Measurements from ENCODE around the gene MMP15. TPM values are rescaled to one million over a fixed set of nuclear protein-coding genes. Genes with fewer than 3 reads are reported as not detected.
"Not testable (repeated sequence)": the region's sequence is repeated elsewhere in the genome, so short reads cannot be mapped to it uniquely, and the experiment has no call there.

The MMP15 gene
- total RNA-seq, 2 experiments from 2014 or later: 0.12 to 0.25 TPM

GRCh38 chr16:58086381-58087208 is 61.0 kb downstream of the MMP15 start:
- Mint-ChIP-seq H3K36me3 (no peaks in the 10 kb centered on the region), H3K27ac (no peak overlapping the region), H3K27me3 (no peaks in the 10 kb centered on the region), H3K4me1 (no peaks in the 10 kb centered on the region), H3K9me3 (no peaks in the 10 kb centered on the region), H3K4me3 (no peak overlapping the region)
- DNase-seq: no peak

- Mint-ChIP-seq H3K36me3 (no peaks in the 10 kb centered on the region), H3K4me1 (no peaks in the 10 kb centered on the region), H3K9me3 (no peaks in the 10 kb centered on the region), H3K4me3 (no peak overlapping the region), H3K27me3 (no peaks in the 10 kb centered on the region), H3K27ac (no peak overlapping the region)
- no peak for DNase-seq
Observed at GRCh38 chr16:58087209-58087913, 61.8 kb downstream of the MMP15 start.

GRCh38 chr16:58088091-58088490 is 62.5 kb downstream of the MMP15 start:
- no peak for DNase-seq
- H3K9me3 Mint-ChIP-seq: no peaks in the 10 kb centered on the region
- no peaks in the 10 kb centered on the region for H3K36me3 Mint-ChIP-seq
- H3K4me1 Mint-ChIP-seq: no peaks in the 10 kb centered on the region
- no peak overlapping the region for H3K4me3 Mint-ChIP-seq
- no peak overlapping the region for H3K27ac Mint-ChIP-seq
- H3K27me3 Mint-ChIP-seq: no peaks in the 10 kb centered on the region

GRCh38 chr16:58090396-58090795 is 64.8 kb downstream of the MMP15 start:
- H3K9me3 Mint-ChIP-seq, H3K36me3 Mint-ChIP-seq, DNase-seq, H3K4me1 Mint-ChIP-seq, H3K4me3 Mint-ChIP-seq, H3K27ac Mint-ChIP-seq, H3K27me3 Mint-ChIP-seq: not testable (repeated sequence)

GRCh38 chr16:58094026-58094425 is 68.5 kb downstream of the MMP15 start:
- no peaks in the 10 kb centered on the region for H3K27me3 Mint-ChIP-seq
- no peaks in the 10 kb centered on the region for H3K36me3 Mint-ChIP-seq
- no peaks in the 10 kb centered on the region for H3K9me3 Mint-ChIP-seq
- no peak overlapping the region for H3K4me3 Mint-ChIP-seq
- H3K27ac Mint-ChIP-seq: no peak overlapping the region
- DNase-seq: no peak
- H3K4me1 Mint-ChIP-seq: no peaks in the 10 kb centered on the region

- H3K36me3 Mint-ChIP-seq: no peaks in the 10 kb centered on the region
- no peaks in the 10 kb centered on the region for H3K9me3 Mint-ChIP-seq
- DNase-seq: no peak
- no peak overlapping the region for H3K27ac Mint-ChIP-seq
- no peak overlapping the region for H3K4me3 Mint-ChIP-seq
- no peaks in the 10 kb centered on the region for H3K27me3 Mint-ChIP-seq
- no peaks in the 10 kb centered on the region for H3K4me1 Mint-ChIP-seq
Observed at GRCh38 chr16:58094791-58095574, 69.4 kb downstream of the MMP15 start.

- H3K27ac Mint-ChIP-seq, H3K27me3 Mint-ChIP-seq, H3K36me3 Mint-ChIP-seq, H3K9me3 Mint-ChIP-seq, DNase-seq, H3K4me3 Mint-ChIP-seq, H3K4me1 Mint-ChIP-seq: not testable (repeated sequence)
Observed at GRCh38 chr16:58095575-58095960, 70.0 kb downstream of the MMP15 start.

GRCh38 chr16:58096249-58096648 is 70.7 kb downstream of the MMP15 start:
- DNase-seq: no peak
- Mint-ChIP-seq H3K36me3 (no peaks in the 10 kb centered on the region), H3K4me3 (no peak overlapping the region), H3K4me1 (peaks cover 2% of the 10 kb centered on the region), H3K27ac (no peak overlapping the region), H3K9me3 (no peaks in the 10 kb centered on the region), H3K27me3 (no peaks in the 10 kb centered on the region)

Other genes with a start within 250 kb of the MMP15 start
- 1 to 10 TPM; 1.2 to 1.3 TPM for gene KIFC3, start 223.3 kb upstream of the MMP15 start, total RNA-seq
- gene CNGB1, start 54.6 kb upstream of the MMP15 start, total RNA-seq: not detected
- 1 to 10 TPM; 6.8 to 7.2 TPM for gene ZNF319, start 25.1 kb upstream of the MMP15 start, total RNA-seq
- 10 to 100 TPM; 52.6 to 54.2 TPM for gene USB1, start 24.3 kb upstream of the MMP15 start, total RNA-seq
- gene CFAP20, start 103.6 kb downstream of the MMP15 start, total RNA-seq: 10 to 100 TPM; 57.6 to 59.3 TPM
- gene CSNK2A2, start 172.4 kb downstream of the MMP15 start, total RNA-seq: 100 to 1,000 TPM; 113 to 114 TPM

All from activated naive CD8-positive, alpha-beta T cell treated with anti-CD3 and anti-CD28 coated beads for 36 hours (primary cell).